A549 (cell line): Measurements from ENCODE around the gene GRIP2. TPM values are rescaled to one million over a fixed set of nuclear protein-coding genes. Genes with fewer than 3 reads are reported as not detected.

Experiments
- ATAC-seq, 2 experiments: fragments of 200-7000 bp in 1 of 2; fragments of >200 bp in 1 of 2; cut with Nextera tagmentation in 1 of 2; cut with Tn5 transposase in 1 of 2; 3 replicates each; pipeline versions ENCODE4 v1.8.0 to v1.9.1; 2018 to 2020; ENCODE audit warnings: mild to moderate bottlenecking in 1 of 2, moderate library complexity in 1 of 2
- CTCF ChIA-PET: fragments of 300-600 bp; sonication (Branson Sonifier 250); formaldehyde crosslinking; extraction: SDS; loops from one replicate; lab custom pipeline; 2021; ENCODE audit warnings: antibody characterized with exemption, inconsistent platforms; lab: Yijun Ruan, JAX
- POLR2A ChIA-PET: fragments of 350-600 bp; formaldehyde crosslinking; extraction: SDS; loops from one replicate; lab custom pipeline; 2021; ENCODE audit warnings: antibody characterized with exemption, inconsistent platforms; lab: Yijun Ruan, JAX
- DNase-seq, 2 experiments: peaks; one replicate each; pipeline versions ENCODE4 v3.0.0 to v3.0.0-alpha.2; 2011 to 2016; ENCODE audit warnings: low read depth in 1 of 2, low spot score in 1 of 2
- FAIRE-seq: peaks from 2 replicates; lab custom pipeline; 2011; peaks lifted over from hg19 to GRCh38; lab: Jason Lieb, UNC
- H3K27ac ChIP-seq, 2 experiments: fragments of >200 bp; sonication (Bioruptor Twin); formaldehyde crosslinking; 3 replicates each; pipeline ENCODE4 v1.5.1; 2016 to 2017
- H3K4me1 ChIP-seq: fragments of >200 bp; sonication (Bioruptor Twin); formaldehyde crosslinking; 3 replicates; pipeline ENCODE4 v1.6.1; 2016
- H3K4me2 ChIP-seq: fragments of >200 bp; sonication (Bioruptor Twin); formaldehyde crosslinking; 3 replicates; pipeline ENCODE4 v1.6.1; 2016
- H3K4me3 ChIP-seq: fragments of >200 bp; sonication (Bioruptor Twin); formaldehyde crosslinking; 3 replicates; pipeline ENCODE4 v1.5.1; 2016
- H3K9me3 ChIP-seq: fragments of >200 bp; sonication (Bioruptor Twin); formaldehyde crosslinking; 3 replicates; pipeline ENCODE4 v1.6.1; 2016
- EHMT2 ChIP-seq: fragments of 200-600 bp; sonication (generic); IDR thresholded peaks from 2 replicates; pipeline ENCODE4 v1.6.1; 2016; ENCODE audit warnings: antibody characterized with exemption, low read depth, mild to moderate bottlenecking, moderate library complexity
- HEYL ChIP-seq: fragments of 250-450 bp; sonication (Bioruptor Pico); IDR thresholded peaks from 2 replicates; pipeline ENCODE4 v1.8.0; 2021; ENCODE audit warnings: mild to moderate bottlenecking, moderate library complexity
- HMGXB4 ChIP-seq: fragments of 250-450 bp; sonication (Bioruptor Pico); IDR thresholded peaks from 2 replicates; pipeline ENCODE4 v1.5.0; 2021; ENCODE audit warnings: mild to moderate bottlenecking, moderate library complexity, borderline replicate concordance
- HOXB13 ChIP-seq: fragments of 250-450 bp; sonication (Bioruptor Pico); IDR thresholded peaks from 2 replicates; pipeline ENCODE4 v1.5.0; 2020; ENCODE audit warnings: low read depth, mild to moderate bottlenecking, moderate library complexity
- KDM5A ChIP-seq: fragments of 200-600 bp; sonication (generic); IDR thresholded peaks from 2 replicates; pipeline ENCODE4 v1.6.1; 2016; ENCODE audit warnings: antibody characterized with exemption, mild to moderate bottlenecking
- MAX ChIP-seq: IDR thresholded peaks from 2 replicates; pipeline ENCODE4 v1.6.1; 2012
- MAZ ChIP-seq: fragments of 150-350 bp; IDR thresholded peaks from 2 replicates; pipeline ENCODE4 v1.6.1; 2014; ENCODE audit warnings: antibody characterized with exemption, low read depth, low read length, borderline replicate concordance
- NR3C1 ChIP-seq: fragments of >200 bp; sonication (Bioruptor Twin); formaldehyde crosslinking; IDR thresholded peaks from 3 replicates; pipeline ENCODE4 v1.6.1; 2017
- PBX3 ChIP-seq: IDR thresholded peaks from 2 replicates; pipeline ENCODE4 v1.6.1; 2012
- POLR2A ChIP-seq: IDR thresholded peaks from 2 replicates; pipeline ENCODE4 v1.6.1; 2012; ENCODE audit warnings: mild to moderate bottlenecking, low read length
- POLR2AphosphoS2 ChIP-seq: conservative IDR thresholded peaks from 2 replicates; pipeline ENCODE4 v1.6.1; 2012; ENCODE audit warnings: low read length, improper control_type of control experiment, inconsistent platforms
- RCOR1 ChIP-seq: fragments of 150-350 bp; IDR thresholded peaks from 2 replicates; pipeline ENCODE4 v1.6.1; 2014; ENCODE audit warnings: antibody characterized with exemption, low read length, low read depth
- RNF2 ChIP-seq: fragments of 200-600 bp; sonication (generic); IDR thresholded peaks from 2 replicates; pipeline ENCODE4 v1.6.1; 2016; ENCODE audit warnings: low read depth, mild to moderate bottlenecking, antibody characterized with exemption, moderate library complexity, borderline replicate concordance
- USF2 ChIP-seq: fragments of 450-650 bp; IDR thresholded peaks from 2 replicates; pipeline ENCODE4 v1.6.1; 2014; ENCODE audit warnings: antibody characterized with exemption
- ZC3H11A ChIP-seq: fragments of 450-650 bp; IDR thresholded peaks from 2 replicates; pipeline ENCODE4 v1.6.1; 2014; ENCODE audit warnings: antibody characterized with exemption, mild to moderate bottlenecking
- ZSCAN20 ChIP-seq: fragments of 250-450 bp; sonication (Bioruptor Pico); IDR thresholded peaks from 2 replicates; pipeline ENCODE4 v1.8.0; 2022; ENCODE audit warnings: mild to moderate bottlenecking, moderate library complexity
- WGBS: methylation state at CpG from one replicate; pipeline ENCODE4 v1.1.6; 2017; ENCODE audit errors: missing lambda C conversion rate; 5-methylcytosine and 5-hydroxymethylcytosine counted together
- polyA plus RNA-seq, 4 experiments: library from polyadenylated mRNA; depleted of rRNA in 3 of 4; stranded (reverse); fragments of >200 nt; fragmentation: RNase III in 1 of 4; extraction: RNeasy Plus Mini Kit Qiagen cat#74134 plus additional on column Dnase treatment in 1 of 4; gene quantifications; 2 replicates in 3 of 4; 3 replicates in 1 of 4; pipeline ENCODE4 v1.2.3, GENCODE V29; 2011 to 2017
- TF ChIP-seq, protein P1 (sequence below): fragments of >200 bp; sonication (Bioruptor Twin); formaldehyde crosslinking; IDR thresholded peaks from 3 replicates; pipeline ENCODE4 v1.6.1; 2016
- TF ChIP-seq, protein P2 (sequence below): fragments of >200 bp; sonication (Bioruptor Twin); formaldehyde crosslinking; IDR thresholded peaks from 3 replicates; pipeline ENCODE4 v1.5.1; 2016

GRIP2 gene
- polyA plus RNA-seq, 2 of the 4 experiments (the other 2 are of a cell fraction), result 0.56 to 1.6 TPM

GRCh38 chr3:14520149-14520548 lies 20.0 kb downstream of the GRIP2 start:
- H3K4me3 ChIP-seq, result no peak overlapping the region
- POLR2A ChIA-PET, result no interaction called here
- 78% methylated on average over 13 of the region's 15 CpGs for WGBS
- TF ChIP-seq NR3C1 (no peak), HEYL (CRISPR knock-in tag) (no peak), MAX (no peak), ZSCAN20 (no peak), EHMT2 (no peak), PBX3 (no peak), POLR2A (no peak), USF2 (no peak), KDM5A (no peak), ZC3H11A (no peak), MAZ (no peak), RNF2 (no peak)
- TF ChIP-seq, protein P1, sequence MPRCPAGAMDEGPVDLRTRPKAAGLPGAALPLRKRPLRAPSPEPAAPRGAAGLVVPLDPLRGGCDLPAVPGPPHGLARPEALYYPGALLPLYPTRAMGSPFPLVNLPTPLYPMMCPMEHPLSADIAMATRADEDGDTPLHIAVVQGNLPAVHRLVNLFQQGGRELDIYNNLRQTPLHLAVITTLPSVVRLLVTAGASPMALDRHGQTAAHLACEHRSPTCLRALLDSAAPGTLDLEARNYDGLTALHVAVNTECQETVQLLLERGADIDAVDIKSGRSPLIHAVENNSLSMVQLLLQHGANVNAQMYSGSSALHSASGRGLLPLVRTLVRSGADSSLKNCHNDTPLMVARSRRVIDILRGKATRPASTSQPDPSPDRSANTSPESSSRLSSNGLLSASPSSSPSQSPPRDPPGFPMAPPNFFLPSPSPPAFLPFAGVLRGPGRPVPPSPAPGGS, result no peak
- no peak overlapping the region for H3K27ac ChIP-seq
- no peak overlapping the region for H3K4me2 ChIP-seq
- no peaks in the 10 kb centered on the region for H3K4me1 ChIP-seq
- no peaks in the 10 kb centered on the region for H3K9me3 ChIP-seq
- CTCF ChIA-PET, result interaction anchor here (1.6 to 7.0 kb wide), 4 partner anchors 9 to 15 kb away, joined by 3 to 58 read pairs (median 6); no protein-coding TSS in a partner anchor
- FAIRE-seq, result no peak
- no peak for ATAC-seq
- no peak for DNase-seq

GRCh38 chr3:14519406-14519805 lies 20.7 kb downstream of the GRIP2 start:
- POLR2A ChIA-PET, result no interaction called here
- FAIRE-seq, result no peak
- CTCF ChIA-PET, result interaction anchor here (1.7 to 7.0 kb wide), 4 partner anchors 11 to 30 kb away, joined by 6 to 58 read pairs (median 7); no protein-coding TSS in a partner anchor

More at GRCh38 chr3:14519406-14519805, 20.7 kb downstream of the GRIP2 start:
- Histone ChIP-seq H3K4me1 (no peaks in the 10 kb centered on the region), H3K27ac (no peak overlapping the region), H3K4me3 (no peak overlapping the region), H3K4me2 (no peak overlapping the region), H3K9me3 (no peaks in the 10 kb centered on the region)
- ATAC-seq (no peak), DNase-seq (no peak)
- WGBS, result 38% methylated on average over 1 of the region's 1 CpG
- TF ChIP-seq POLR2AphosphoS2 (no peak), HMGXB4 (CRISPR knock-in tag) (no peak), RCOR1 (no peak), HOXB13 (CRISPR knock-in tag) (no peak)
- TF ChIP-seq, protein P2, sequence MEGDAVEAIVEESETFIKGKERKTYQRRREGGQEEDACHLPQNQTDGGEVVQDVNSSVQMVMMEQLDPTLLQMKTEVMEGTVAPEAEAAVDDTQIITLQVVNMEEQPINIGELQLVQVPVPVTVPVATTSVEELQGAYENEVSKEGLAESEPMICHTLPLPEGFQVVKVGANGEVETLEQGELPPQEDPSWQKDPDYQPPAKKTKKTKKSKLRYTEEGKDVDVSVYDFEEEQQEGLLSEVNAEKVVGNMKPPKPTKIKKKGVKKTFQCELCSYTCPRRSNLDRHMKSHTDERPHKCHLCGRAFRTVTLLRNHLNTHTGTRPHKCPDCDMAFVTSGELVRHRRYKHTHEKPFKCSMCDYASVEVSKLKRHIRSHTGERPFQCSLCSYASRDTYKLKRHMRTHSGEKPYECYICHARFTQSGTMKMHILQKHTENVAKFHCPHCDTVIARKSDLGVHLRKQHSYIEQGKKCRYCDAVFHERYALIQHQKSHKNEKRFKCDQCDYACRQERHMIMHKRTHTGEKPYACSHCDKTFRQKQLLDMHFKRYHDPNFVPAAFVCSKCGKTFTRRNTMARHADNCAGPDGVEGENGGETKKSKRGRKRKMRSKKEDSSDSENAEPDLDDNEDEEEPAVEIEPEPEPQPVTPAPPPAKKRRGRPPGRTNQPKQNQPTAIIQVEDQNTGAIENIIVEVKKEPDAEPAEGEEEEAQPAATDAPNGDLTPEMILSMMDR, result no peak
